Measurements from ENCODE around the gene BLTP3B. TPM values are rescaled to one million over a fixed set of nuclear protein-coding genes. Genes with fewer than 3 reads are reported as not detected.

Gene BLTP3B
- total RNA-seq, 1 experiment from 2014 or later = 20.1 TPM

DNA sequence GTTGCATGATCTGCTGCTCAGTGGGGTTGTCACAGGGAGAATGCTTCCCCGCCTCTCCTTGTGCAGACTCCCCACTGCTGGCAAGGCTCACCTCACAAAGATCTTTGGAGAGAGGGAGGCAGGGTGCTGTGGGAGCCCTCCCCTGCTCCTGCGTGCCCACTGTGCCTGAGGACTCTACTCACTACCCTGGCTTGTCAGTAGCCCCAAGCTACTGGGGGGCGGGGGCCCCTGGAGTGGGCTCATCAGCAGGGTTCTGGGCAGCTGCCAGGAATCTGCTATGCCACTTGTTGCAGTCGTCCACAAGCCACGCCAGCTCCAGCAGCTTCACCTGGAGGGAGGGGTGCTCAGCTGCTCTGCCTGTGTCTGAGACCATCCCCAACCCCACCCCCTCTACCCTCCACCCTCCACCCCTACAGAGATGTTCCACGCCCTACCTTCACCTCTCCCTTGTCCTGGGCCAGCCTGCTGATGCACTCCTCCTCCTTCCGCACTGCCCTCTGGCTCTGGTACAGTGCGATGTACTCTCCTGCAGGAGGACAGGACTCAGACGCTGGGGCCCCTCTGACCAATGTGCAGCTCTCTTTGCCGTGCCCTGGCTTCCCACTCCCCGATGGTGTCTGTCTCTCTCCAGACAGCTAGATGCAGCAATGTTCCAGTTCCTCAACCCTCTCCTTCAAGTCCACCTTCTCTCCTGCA is 14.2 kb upstream of the BLTP3B start:
- H3K27ac Mint-ChIP-seq (ENCODE audit: low read depth, unreplicated experiment) = no peak overlapping the region
- CTCF ChIA-PET = interaction anchor here (0.6 kb wide), 1 partner anchor 777 kb away, joined by 3 read pairs; no protein-coding TSS in a partner anchor
- POLR2A ChIA-PET = no interaction called here
- no peaks in the 10 kb centered on the region for H3K36me3 Mint-ChIP-seq (ENCODE audit: insufficient read depth, unreplicated experiment)
- intact Hi-C loops (cut with micrococcal nuclease) = no loop called here
- no peaks in the 10 kb centered on the region for H3K9me3 Mint-ChIP-seq (ENCODE audit: unreplicated experiment)
- TF ChIP-seq, protein P1, sequence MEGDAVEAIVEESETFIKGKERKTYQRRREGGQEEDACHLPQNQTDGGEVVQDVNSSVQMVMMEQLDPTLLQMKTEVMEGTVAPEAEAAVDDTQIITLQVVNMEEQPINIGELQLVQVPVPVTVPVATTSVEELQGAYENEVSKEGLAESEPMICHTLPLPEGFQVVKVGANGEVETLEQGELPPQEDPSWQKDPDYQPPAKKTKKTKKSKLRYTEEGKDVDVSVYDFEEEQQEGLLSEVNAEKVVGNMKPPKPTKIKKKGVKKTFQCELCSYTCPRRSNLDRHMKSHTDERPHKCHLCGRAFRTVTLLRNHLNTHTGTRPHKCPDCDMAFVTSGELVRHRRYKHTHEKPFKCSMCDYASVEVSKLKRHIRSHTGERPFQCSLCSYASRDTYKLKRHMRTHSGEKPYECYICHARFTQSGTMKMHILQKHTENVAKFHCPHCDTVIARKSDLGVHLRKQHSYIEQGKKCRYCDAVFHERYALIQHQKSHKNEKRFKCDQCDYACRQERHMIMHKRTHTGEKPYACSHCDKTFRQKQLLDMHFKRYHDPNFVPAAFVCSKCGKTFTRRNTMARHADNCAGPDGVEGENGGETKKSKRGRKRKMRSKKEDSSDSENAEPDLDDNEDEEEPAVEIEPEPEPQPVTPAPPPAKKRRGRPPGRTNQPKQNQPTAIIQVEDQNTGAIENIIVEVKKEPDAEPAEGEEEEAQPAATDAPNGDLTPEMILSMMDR (IDR thresholded peaks at IDR 0.05; ENCODE audit: unreplicated experiment) = no peak
- H3K4me1 Mint-ChIP-seq (ENCODE audit: insufficient read depth, unreplicated experiment) = no peaks in the 10 kb centered on the region
- no peaks in the 10 kb centered on the region for H3K27me3 Mint-ChIP-seq (ENCODE audit: insufficient read depth, unreplicated experiment)
- H3K4me3 Mint-ChIP-seq (ENCODE audit: unreplicated experiment) = no peak overlapping the region
- no peak for DNase-seq (ENCODE audit: unreplicated experiment)
- BruUV-seq (replicated peaks) = no TSS peak

DNA sequence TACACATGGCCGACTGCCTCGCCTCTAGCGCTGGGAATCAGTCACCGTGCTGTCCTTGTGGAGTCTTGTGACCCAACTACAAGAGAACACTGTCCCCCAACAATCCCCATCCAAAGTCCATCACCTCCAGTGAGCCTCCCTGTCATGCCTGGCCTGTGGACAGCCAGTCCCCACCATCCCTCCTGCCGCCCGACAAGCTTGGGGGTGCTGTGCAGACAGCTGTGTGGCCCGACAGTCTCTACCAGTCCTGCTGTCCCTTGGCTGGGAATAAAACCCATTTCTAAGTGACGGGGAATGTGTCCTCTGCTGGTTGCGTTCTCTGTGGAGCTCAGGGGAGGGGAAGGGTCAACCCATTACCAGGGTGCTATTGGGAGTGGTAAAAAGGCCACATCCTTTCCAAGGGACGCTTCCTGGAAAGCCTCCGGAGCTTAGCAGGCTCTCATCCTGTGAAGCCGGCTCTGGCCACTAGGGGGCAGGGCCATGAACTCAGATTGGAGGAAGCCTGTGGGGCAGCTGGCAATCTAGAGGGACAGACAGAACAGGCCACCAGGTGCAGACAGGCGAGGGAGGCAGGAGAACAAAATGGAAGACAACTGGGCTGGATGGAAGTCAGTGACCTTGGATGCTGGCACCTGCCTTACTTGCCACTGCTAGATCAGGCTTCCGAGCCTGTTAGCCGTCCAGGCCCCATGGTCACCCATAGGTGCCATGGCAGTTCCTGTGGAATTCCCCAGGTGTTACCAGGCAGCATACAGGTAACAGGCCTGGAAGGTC is 12.0 kb upstream of the BLTP3B start:
- Mint-ChIP-seq H3K9me3 (ENCODE audit: unreplicated experiment) (no peaks in the 10 kb centered on the region), H3K4me1 (ENCODE audit: insufficient read depth, unreplicated experiment) (no peaks in the 10 kb centered on the region), H3K36me3 (ENCODE audit: insufficient read depth, unreplicated experiment) (no peaks in the 10 kb centered on the region), H3K27me3 (ENCODE audit: insufficient read depth, unreplicated experiment) (no peaks in the 10 kb centered on the region), H3K27ac (ENCODE audit: low read depth, unreplicated experiment) (no peak overlapping the region), H3K4me3 (ENCODE audit: unreplicated experiment) (no peak overlapping the region)
- ChIA-PET CTCF (interaction anchor here (0.5 to 2.1 kb wide), 30 partner anchors 9 to 1442 kb away, joined by 3 to 20 read pairs (median 4); no protein-coding TSS in a partner anchor), POLR2A (interaction anchor here (0.6 to 1.0 kb wide), 3 partner anchors 9 to 120 kb away, joined by 3 read pairs; no protein-coding TSS in a partner anchor)
- DNase-seq (ENCODE audit: unreplicated experiment) = peak; percentile 71
- intact Hi-C loops (cut with micrococcal nuclease) = no loop called here
- BruUV-seq (replicated peaks) = no TSS peak
- TF ChIP-seq, protein P1 (IDR thresholded peaks at IDR 0.05; ENCODE audit: unreplicated experiment) = peak; percentile 85

DNA sequence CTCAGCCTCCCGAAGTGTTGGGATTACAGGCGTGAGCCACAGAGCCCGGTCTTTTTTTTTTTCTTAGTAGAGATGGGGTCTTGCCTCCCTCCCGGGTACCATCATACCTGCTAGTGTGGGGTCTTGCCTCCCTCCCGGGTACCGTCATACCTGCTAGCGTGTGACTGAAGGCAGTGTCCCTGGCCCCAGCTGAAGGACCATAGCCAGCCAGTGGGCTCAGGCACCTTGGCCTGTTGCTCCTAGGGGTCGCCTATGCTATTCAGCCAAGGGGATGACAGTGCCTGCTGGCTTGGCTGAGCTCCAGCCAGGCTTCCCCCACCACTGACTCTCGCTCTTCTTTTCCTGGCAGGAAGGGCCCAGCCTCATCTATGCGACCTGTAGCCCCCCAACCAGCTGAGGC is 10.5 kb upstream of the BLTP3B start:
- ChIA-PET CTCF (interaction anchor here (0.7 to 1.8 kb wide), 4 partner anchors 11 to 21 kb away, joined by 3 to 6 read pairs (median 4); no protein-coding TSS in a partner anchor), POLR2A (no interaction called here)
- TF ChIP-seq, protein P1 (IDR thresholded peaks at IDR 0.05; ENCODE audit: unreplicated experiment) = no peak
- Mint-ChIP-seq H3K27ac (ENCODE audit: low read depth, unreplicated experiment) (no peak overlapping the region), H3K36me3 (ENCODE audit: insufficient read depth, unreplicated experiment) (no peaks in the 10 kb centered on the region), H3K4me3 (ENCODE audit: unreplicated experiment) (no peak overlapping the region), H3K4me1 (ENCODE audit: insufficient read depth, unreplicated experiment) (no peaks in the 10 kb centered on the region), H3K9me3 (ENCODE audit: unreplicated experiment) (no peaks in the 10 kb centered on the region), H3K27me3 (ENCODE audit: insufficient read depth, unreplicated experiment) (no peaks in the 10 kb centered on the region)
- DNase-seq (ENCODE audit: unreplicated experiment) = no peak
- BruUV-seq (replicated peaks) = no TSS peak
- intact Hi-C loops (cut with micrococcal nuclease) = no loop called here

DNA sequence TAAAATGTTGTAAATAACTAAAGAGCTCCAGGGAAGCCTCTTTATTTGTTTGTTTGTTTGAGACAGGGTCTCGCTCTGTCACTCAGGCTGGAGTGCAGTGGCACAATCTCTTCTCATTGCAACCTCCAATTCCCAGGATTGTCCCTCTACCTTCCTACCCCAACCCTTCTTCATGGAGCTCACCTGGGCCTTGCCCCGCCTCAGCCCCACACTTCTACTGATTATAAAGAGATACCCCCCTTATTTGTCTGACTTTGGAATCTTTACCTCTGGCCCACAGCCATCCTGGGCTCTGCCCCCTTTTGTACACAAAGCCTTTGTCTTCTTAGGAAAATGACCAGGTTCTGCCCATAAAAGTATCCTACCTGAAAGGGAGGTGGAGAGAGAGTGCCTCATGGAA is 9.1 kb upstream of the BLTP3B start:
- Mint-ChIP-seq H3K27me3 (ENCODE audit: insufficient read depth, unreplicated experiment) (no peaks in the 10 kb centered on the region), H3K9me3 (ENCODE audit: unreplicated experiment) (no peaks in the 10 kb centered on the region), H3K36me3 (ENCODE audit: insufficient read depth, unreplicated experiment) (no peaks in the 10 kb centered on the region), H3K4me1 (ENCODE audit: insufficient read depth, unreplicated experiment) (no peaks in the 10 kb centered on the region), H3K4me3 (ENCODE audit: unreplicated experiment) (no peak overlapping the region), H3K27ac (ENCODE audit: low read depth, unreplicated experiment) (no peak overlapping the region)
- ChIA-PET CTCF (interaction anchor here (0.5 to 1.2 kb wide), 4 partner anchors 12 to 1242 kb away, joined by 3 read pairs; no protein-coding TSS in a partner anchor), POLR2A (no interaction called here)
- intact Hi-C loops (cut with micrococcal nuclease) = no loop called here
- TF ChIP-seq, protein P1 (IDR thresholded peaks at IDR 0.05; ENCODE audit: unreplicated experiment) = no peak
- no peak for DNase-seq (ENCODE audit: unreplicated experiment)
- no TSS peak for BruUV-seq (replicated peaks)

Data from MCF 10A (cell line).